ENCODE measurements around the gene MARK2.

The MARK2 gene

GRCh38 chr11:63884196-63884932 lies 45.5 kb downstream of the MARK2 start:
- no peak for DNase-seq

GRCh38 chr11:63887386-63887999 lies 48.6 kb downstream of the MARK2 start:
- DNase-seq: no peak

- DNase-seq: no peak
Observed at GRCh38 chr11:63888170-63889086, 49.5 kb downstream of the MARK2 start.

GRCh38 chr11:63889344-63889743 lies 50.4 kb downstream of the MARK2 start:
- DNase-seq: no peak

- no peak for DNase-seq
Observed at GRCh38 chr11:63890368-63890767, 51.5 kb downstream of the MARK2 start.

- DNase-seq: no peak
Observed at GRCh38 chr11:63892228-63892627, 53.3 kb downstream of the MARK2 start.

- DNase-seq: no peak
Observed at GRCh38 chr11:63893355-63893754, 54.4 kb downstream of the MARK2 start.

GRCh38 chr11:63896071-63896470 lies 57.2 kb downstream of the MARK2 start:
- DNase-seq: no peak

- DNase-seq: no peak
Observed at GRCh38 chr11:63897459-63898146, 58.7 kb downstream of the MARK2 start.

- DNase-seq: no peak
Observed at GRCh38 chr11:63901660-63902059, 62.8 kb downstream of the MARK2 start.

- DNase-seq: no peak
Observed at GRCh38 chr11:63903884-63904283, 65.0 kb downstream of the MARK2 start.

GRCh38 chr11:63904743-63905142 lies 65.8 kb downstream of the MARK2 start:
- DNase-seq: no peak

GRCh38 chr11:63905179-63905578 lies 66.3 kb downstream of the MARK2 start:
- no peak for DNase-seq

- DNase-seq: no peak
Observed at GRCh38 chr11:63906087-63906486, 67.2 kb downstream of the MARK2 start.

- no peak for DNase-seq
Observed at GRCh38 chr11:63906585-63906984, 67.7 kb downstream of the MARK2 start.

- DNase-seq: no peak
Observed at GRCh38 chr11:63907063-63907462, 68.2 kb downstream of the MARK2 start.

- no peak for DNase-seq
Observed at GRCh38 chr11:63907808-63908530, 69.1 kb downstream of the MARK2 start.

- DNase-seq: no peak
Observed at GRCh38 chr11:63908631-63909401, 69.9 kb downstream of the MARK2 start.

- DNase-seq: no peak
Observed at GRCh38 chr11:63909591-63910506, 70.9 kb downstream of the MARK2 start.

GRCh38 chr11:63910675-63911074 lies 71.8 kb downstream of the MARK2 start:
- no peak for DNase-seq

All from T1000 (cell line).